GM18909 (cell line): ENCODE results near the gene ARVCF.
A peak's percentile ranks its signal among the peaks of the same experiment; 100 is the strongest.

Experiments
- ATAC-seq: cut with Tn5 transposase; IDR thresholded peaks from one replicate; pipeline ENCODE4 v1.9.1; 2021; ENCODE audit warnings: mild to moderate bottlenecking; ENCODE audit not compliant: unreplicated experiment, poor library complexity

The ARVCF gene

GRCh38 chr22:20016734-20017621 lies at the start of gene ARVCF:
Gene ARVCF, minus strand, starts transcription at chr22:20016823. Its CDS starts 26,029 bp downstream, at chr22:19990794.
- peak; percentile 65 for ATAC-seq

GRCh38 chr22:20065896-20066616 lies 49.4 kb upstream of the ARVCF start:
- ATAC-seq = no peak

GRCh38 chr22:20064545-20065262 lies 48.1 kb upstream of the ARVCF start:
- no peak for ATAC-seq

GRCh38 chr22:20064140-20064480 lies 47.5 kb upstream of the ARVCF start:
- ATAC-seq = no peak

- no peak for ATAC-seq
Measured at GRCh38 chr22:20063271-20064139, 46.9 kb upstream of the ARVCF start.

- no peak for ATAC-seq
Measured at GRCh38 chr22:20062766-20063083, 46.1 kb upstream of the ARVCF start.

GRCh38 chr22:20062043-20062765 lies 45.6 kb upstream of the ARVCF start:
- no peak for ATAC-seq

GRCh38 chr22:20061481-20061861 lies 44.8 kb upstream of the ARVCF start:
- no peak for ATAC-seq

- no peak for ATAC-seq
Measured at GRCh38 chr22:20060700-20061480, 44.3 kb upstream of the ARVCF start.

GRCh38 chr22:20058989-20059770 lies 42.6 kb upstream of the ARVCF start:
- no peak for ATAC-seq

- no peak for ATAC-seq
Measured at GRCh38 chr22:20057596-20058268, 41.1 kb upstream of the ARVCF start.

- no peak for ATAC-seq
Measured at GRCh38 chr22:20056696-20057386, 40.2 kb upstream of the ARVCF start.

- ATAC-seq = no peak
Measured at GRCh38 chr22:20056161-20056560, 39.5 kb upstream of the ARVCF start.

- no peak for ATAC-seq
Measured at GRCh38 chr22:20055654-20056053, 39.0 kb upstream of the ARVCF start.

GRCh38 chr22:20055144-20055543 lies 38.5 kb upstream of the ARVCF start:
- no peak for ATAC-seq

- no peak for ATAC-seq
Measured at GRCh38 chr22:20054485-20054884, 37.9 kb upstream of the ARVCF start.

- ATAC-seq = no peak
Measured at GRCh38 chr22:20054034-20054427, 37.4 kb upstream of the ARVCF start.
